ENCODE measurements around the gene PRKD1.
A peak's percentile ranks its signal among the peaks of the same experiment; 100 is the strongest.

The PRKD1 gene

DNA sequence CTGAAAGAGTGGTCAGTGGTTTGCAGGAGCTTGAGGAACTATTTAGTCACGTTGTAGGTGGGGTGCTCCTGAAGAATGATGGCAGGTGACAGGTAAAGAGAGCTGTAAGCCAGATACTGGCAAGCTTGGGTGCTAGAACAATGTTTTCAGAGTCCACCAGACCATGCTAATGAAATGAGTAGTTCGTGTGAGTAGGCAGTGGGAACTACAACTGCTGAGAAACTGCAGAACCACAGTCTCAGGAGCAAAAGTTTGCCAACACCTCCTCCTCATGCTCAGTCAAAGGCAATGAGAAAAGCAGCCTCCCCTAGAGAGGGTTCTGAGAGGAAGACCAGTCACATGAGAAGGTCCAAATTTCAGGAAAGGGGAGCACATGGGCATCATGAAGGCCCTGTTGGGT lies 91.3 kb downstream of the PRKD1 start:
- no peak for TF ChIP-seq EZH2phosphoT487 (IDR thresholded peaks at IDR 0.05; ENCODE audit: low read depth)
- TF ChIP-seq, protein P1, sequence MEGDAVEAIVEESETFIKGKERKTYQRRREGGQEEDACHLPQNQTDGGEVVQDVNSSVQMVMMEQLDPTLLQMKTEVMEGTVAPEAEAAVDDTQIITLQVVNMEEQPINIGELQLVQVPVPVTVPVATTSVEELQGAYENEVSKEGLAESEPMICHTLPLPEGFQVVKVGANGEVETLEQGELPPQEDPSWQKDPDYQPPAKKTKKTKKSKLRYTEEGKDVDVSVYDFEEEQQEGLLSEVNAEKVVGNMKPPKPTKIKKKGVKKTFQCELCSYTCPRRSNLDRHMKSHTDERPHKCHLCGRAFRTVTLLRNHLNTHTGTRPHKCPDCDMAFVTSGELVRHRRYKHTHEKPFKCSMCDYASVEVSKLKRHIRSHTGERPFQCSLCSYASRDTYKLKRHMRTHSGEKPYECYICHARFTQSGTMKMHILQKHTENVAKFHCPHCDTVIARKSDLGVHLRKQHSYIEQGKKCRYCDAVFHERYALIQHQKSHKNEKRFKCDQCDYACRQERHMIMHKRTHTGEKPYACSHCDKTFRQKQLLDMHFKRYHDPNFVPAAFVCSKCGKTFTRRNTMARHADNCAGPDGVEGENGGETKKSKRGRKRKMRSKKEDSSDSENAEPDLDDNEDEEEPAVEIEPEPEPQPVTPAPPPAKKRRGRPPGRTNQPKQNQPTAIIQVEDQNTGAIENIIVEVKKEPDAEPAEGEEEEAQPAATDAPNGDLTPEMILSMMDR (IDR thresholded peaks at IDR 0.05; ENCODE audit: low read depth, low read length) = no peak
- Histone ChIP-seq H3K4me2 (ENCODE audit: low read length) (no peak overlapping the region), H3K4me3 (ENCODE audit: low read length) (no peak overlapping the region), H3K9me3 (ENCODE audit: insufficient read depth, low read length) (peaks cover 20% of the 10 kb centered on the region), H4K20me1 (ENCODE audit: insufficient read depth, low read length) (no peaks in the 10 kb centered on the region), H3K79me2 (ENCODE audit: low read length) (no peaks in the 10 kb centered on the region), H3K36me3 (replicated peaks; ENCODE audit: low read depth, low read length) (peaks cover 5% of the 10 kb centered on the region), H3K9ac (ENCODE audit: low read length) (no peak overlapping the region), H3K27me3 (ENCODE audit: low read depth, low read length) (no peaks in the 10 kb centered on the region), H3K4me1 (ENCODE audit: low read length) (peaks cover 8% of the 10 kb centered on the region; the same call in 1 of the 2 replicates), H3K27ac (ENCODE audit: low read length) (no peak overlapping the region), H2AFZ (ENCODE audit: low read depth, low read length) (no peak overlapping the region)

DNA sequence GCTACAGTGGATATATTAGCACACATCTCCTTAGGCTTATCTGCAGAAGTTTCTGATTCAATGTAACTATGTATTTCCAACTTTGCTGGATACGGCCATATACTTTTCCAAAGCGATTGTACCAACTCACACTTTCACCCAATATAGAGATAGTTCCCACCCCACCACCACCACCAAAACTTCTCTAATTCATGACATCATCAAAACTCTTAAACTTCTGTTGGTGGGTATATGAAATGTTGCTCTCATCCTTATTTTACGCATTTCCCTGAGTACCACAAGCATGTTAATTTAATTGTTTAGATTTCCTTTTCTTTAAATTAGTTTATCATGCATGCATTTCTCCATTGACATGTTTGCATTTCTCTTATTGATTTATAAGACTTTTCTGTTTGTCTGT lies 95.6 kb downstream of the PRKD1 start:
- Histone ChIP-seq H3K79me2 (ENCODE audit: low read length) (no peaks in the 10 kb centered on the region), H2AFZ (ENCODE audit: low read depth, low read length) (no peak overlapping the region), H3K4me3 (ENCODE audit: low read length) (no peak overlapping the region), H3K4me2 (ENCODE audit: low read length) (peak overlapping the region; percentile 7; the same call in 1 of the 2 replicates), H3K27me3 (ENCODE audit: low read depth, low read length) (no peaks in the 10 kb centered on the region), H3K9ac (ENCODE audit: low read length) (no peak overlapping the region), H3K4me1 (ENCODE audit: low read length) (peaks cover 8% of the 10 kb centered on the region; the same call in 1 of the 2 replicates), H3K27ac (ENCODE audit: low read length) (no peak overlapping the region), H3K36me3 (replicated peaks; ENCODE audit: low read depth, low read length) (peaks cover 2% of the 10 kb centered on the region), H3K9me3 (ENCODE audit: insufficient read depth, low read length) (0 out of 2 replicates have a peak, but pooled peaks cover 5% of the 10 kb centered on the region), H4K20me1 (ENCODE audit: insufficient read depth, low read length) (no peaks in the 10 kb centered on the region)
- no peak for TF ChIP-seq EZH2phosphoT487 (IDR thresholded peaks at IDR 0.05; ENCODE audit: low read depth)
- TF ChIP-seq, protein P1 (IDR thresholded peaks at IDR 0.05; ENCODE audit: low read depth, low read length) = no peak

DNA sequence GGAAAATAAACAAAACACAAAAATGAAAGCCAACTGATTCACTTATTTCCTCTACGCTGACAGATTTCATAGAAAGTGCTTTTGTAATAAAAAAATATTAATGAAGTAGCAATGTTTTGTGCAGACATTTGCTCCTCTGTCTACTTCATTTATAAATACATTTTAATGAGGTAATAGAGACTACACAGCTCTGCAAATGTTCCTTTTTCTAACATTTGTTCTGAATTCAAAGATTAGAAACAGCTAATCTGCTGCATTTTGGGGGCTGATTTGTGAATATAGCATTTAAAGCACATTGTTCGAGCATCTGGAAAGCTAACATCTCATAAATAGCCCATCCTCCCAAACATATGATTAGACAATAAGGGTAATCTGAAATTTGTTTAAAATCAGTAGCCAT lies 97.8 kb downstream of the PRKD1 start:
- H3K9ac ChIP-seq (ENCODE audit: low read length) = no peak overlapping the region
- H3K36me3 ChIP-seq (replicated peaks; ENCODE audit: low read depth, low read length) = peaks cover 2% of the 10 kb centered on the region
- peaks cover 8% of the 10 kb centered on the region; the same call in 1 of the 2 replicates for H3K4me1 ChIP-seq (ENCODE audit: low read length)
- no peak for TF ChIP-seq EZH2phosphoT487 (IDR thresholded peaks at IDR 0.05; ENCODE audit: low read depth)
- TF ChIP-seq, protein P1 (IDR thresholded peaks at IDR 0.05; ENCODE audit: low read depth, low read length) = no peak
- H3K9me3 ChIP-seq (ENCODE audit: insufficient read depth, low read length) = no peaks in the 10 kb centered on the region
- no peaks in the 10 kb centered on the region for H3K79me2 ChIP-seq (ENCODE audit: low read length)
- no peak overlapping the region for H3K4me3 ChIP-seq (ENCODE audit: low read length)
- H2AFZ ChIP-seq (ENCODE audit: low read depth, low read length) = no peak overlapping the region
- no peak overlapping the region for H3K4me2 ChIP-seq (ENCODE audit: low read length)
- no peak overlapping the region for H3K27ac ChIP-seq (ENCODE audit: low read length)
- no peaks in the 10 kb centered on the region for H4K20me1 ChIP-seq (ENCODE audit: insufficient read depth, low read length)
- no peaks in the 10 kb centered on the region for H3K27me3 ChIP-seq (ENCODE audit: low read depth, low read length)

DNA sequence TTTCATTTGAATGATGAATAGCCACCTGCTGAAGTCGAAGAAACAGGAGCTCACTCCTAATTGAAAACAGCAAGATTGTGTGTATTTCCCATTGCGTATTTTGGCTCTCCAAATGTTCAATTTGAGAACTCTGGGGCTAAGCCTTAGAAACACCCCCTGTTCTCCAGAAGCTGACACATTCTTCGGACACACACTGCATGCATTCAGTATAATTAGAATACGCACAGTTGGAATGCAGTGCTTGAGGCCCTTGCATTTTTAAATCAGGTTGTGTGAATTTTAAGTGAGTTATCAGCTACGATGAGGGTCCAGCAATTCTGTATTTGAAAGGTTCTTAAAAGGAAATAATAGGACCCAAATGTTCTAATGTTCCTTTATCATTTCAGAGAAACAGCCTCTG lies 103.8 kb downstream of the PRKD1 start:
- Histone ChIP-seq H3K36me3 (replicated peaks; ENCODE audit: low read depth, low read length) (no peaks in the 10 kb centered on the region), H2AFZ (ENCODE audit: low read depth, low read length) (no peak overlapping the region), H3K79me2 (ENCODE audit: low read length) (no peaks in the 10 kb centered on the region), H3K27ac (ENCODE audit: low read length) (no peak overlapping the region), H4K20me1 (ENCODE audit: insufficient read depth, low read length) (no peaks in the 10 kb centered on the region), H3K27me3 (ENCODE audit: low read depth, low read length) (no peaks in the 10 kb centered on the region), H3K4me2 (ENCODE audit: low read length) (no peak overlapping the region), H3K4me3 (ENCODE audit: low read length) (no peak overlapping the region), H3K9ac (ENCODE audit: low read length) (no peak overlapping the region), H3K4me1 (ENCODE audit: low read length) (no peaks in the 10 kb centered on the region), H3K9me3 (ENCODE audit: insufficient read depth, low read length) (no peaks in the 10 kb centered on the region)
- TF ChIP-seq EZH2phosphoT487 (IDR thresholded peaks at IDR 0.05; ENCODE audit: low read depth) = no peak
- TF ChIP-seq, protein P1 (IDR thresholded peaks at IDR 0.05; ENCODE audit: low read depth, low read length) = no peak
